OCI-LY7 (cell line): ENCODE measurements around the gene DCC. TPM values are rescaled to one million over a fixed set of nuclear protein-coding genes. Genes with fewer than 3 reads are reported as not detected.

Source experiments
- BruUV-seq: library from RNA; stranded (reverse); fragments of 400-500 nt; replicated peaks from 2 replicates; lab custom pipeline; 2021; lab: Mats Ljungman, UMichigan
- CTCF ChIA-PET: fragments of 300-600 bp; sonication (Branson Sonifier 250); formaldehyde crosslinking; loops from one replicate; lab custom pipeline; 2022; ENCODE audit warnings: antibody characterized with exemption; ENCODE audit not compliant: unreplicated experiment; lab: Charles Lee
- POLR2A ChIA-PET: fragments of 300-600 bp; sonication (Branson Sonifier 250); formaldehyde crosslinking; loops from one replicate; lab custom pipeline; 2022; ENCODE audit warnings: antibody characterized with exemption; lab: Charles Lee
- DNase-seq: peaks from one replicate; pipeline ENCODE4 v3.0.0-alpha.2; 2015; ENCODE audit warnings: low spot score
- H2AFZ ChIP-seq: fragments of 200-600 bp; sonication (generic), shearing (Covaris generic); 2 replicates; pipeline ENCODE4 v1.6.1; 2014; ENCODE audit warnings: mild to moderate bottlenecking, antibody characterized with exemption, low read length, moderate library complexity
- H3K27ac ChIP-seq: fragments of 200-600 bp; sonication (generic); 2 replicates; pipeline ENCODE4 v1.5.1; 2014; ENCODE audit warnings: mixed run types, low read depth, mild to moderate bottlenecking, moderate library complexity, low read length, inconsistent platforms; ENCODE audit not compliant: poor library complexity, severe bottlenecking
- H3K36me3 ChIP-seq: fragments of 200-600 bp; sonication (generic); 2 replicates; pipeline ENCODE4 v1.6.1; 2014; ENCODE audit warnings: mild to moderate bottlenecking, antibody characterized with exemption, low read length, moderate library complexity, mixed read lengths; ENCODE audit not compliant: insufficient read depth
- H3K4me1 ChIP-seq: fragments of 200-600 bp; sonication (generic); 2 replicates; pipeline ENCODE4 v1.5.1; 2014; ENCODE audit warnings: mild to moderate bottlenecking, low read length; ENCODE audit not compliant: insufficient read depth, poor library complexity, severe bottlenecking
- H3K4me2 ChIP-seq: fragments of 200-600 bp; sonication (generic); 2 replicates; pipeline ENCODE4 v1.6.1; 2014; ENCODE audit warnings: mild to moderate bottlenecking, low read length
- H3K4me3 ChIP-seq: fragments of 200-600 bp; sonication (generic); 2 replicates; pipeline ENCODE4 v1.5.1; 2014; ENCODE audit warnings: mild to moderate bottlenecking, low read depth, low read length; ENCODE audit not compliant: poor library complexity, severe bottlenecking
- H3K79me2 ChIP-seq: fragments of 200-600 bp; sonication (generic); 2 replicates; pipeline ENCODE4 v1.6.1; 2016; ENCODE audit warnings: low read depth, mild to moderate bottlenecking, low read length, moderate library complexity, mixed read lengths; ENCODE audit not compliant: insufficient read depth
- H3K9me2 ChIP-seq: fragments of 200-600 bp; sonication (generic); 2 replicates; pipeline ENCODE4 v1.6.1; 2016; ENCODE audit warnings: mild to moderate bottlenecking, low read length, mixed read lengths; ENCODE audit not compliant: insufficient read depth
- H3K9me3 ChIP-seq: fragments of 200-600 bp; sonication (generic); 2 replicates; pipeline ENCODE4 v1.6.1; 2014; ENCODE audit warnings: mild to moderate bottlenecking, mixed run types, low read length, mixed read lengths
- H4K20me1 ChIP-seq: fragments of 200-600 bp; sonication (generic); 2 replicates; pipeline ENCODE4 v1.6.1; 2014; ENCODE audit warnings: mild to moderate bottlenecking, antibody characterized with exemption, low read length, moderate library complexity, mixed read lengths; ENCODE audit not compliant: insufficient read depth
- EZH2phosphoT487 ChIP-seq: fragments of 200-600 bp; sonication (generic); IDR thresholded peaks from 2 replicates; pipeline ENCODE4 v1.6.1; 2018; ENCODE audit warnings: low read depth, borderline replicate concordance, mild to moderate bottlenecking, mixed run types, antibody characterized with exemption, low read length, moderate library complexity, mixed read lengths
- intact Hi-C: fragments of 100-400 bp; cut with micrococcal nuclease; formaldehyde crosslinking; loops from one replicate; pipeline ENCODE4 v1.10.0; 2022; ENCODE audit not compliant: unreplicated experiment
- total RNA-seq, 2 experiments: library from RNA; depleted of rRNA in 1 of 2; stranded (reverse); fragments of >200 nt in 1 of 2; shearing (Covaris generic) in 1 of 2; gene quantifications; 2 replicates each; pipeline ENCODE4 v1.2.3, GENCODE V29; 2014 to 2022
- TF ChIP-seq, protein P1 (sequence below): fragments of 200-600 bp; sonication (generic); conservative IDR thresholded peaks from 2 replicates; pipeline ENCODE4 v1.5.1; 2014; ENCODE audit warnings: mild to moderate bottlenecking, antibody characterized with exemption, low read length, moderate library complexity, mixed read lengths

Gene DCC
- total RNA-seq, 2 experiments from 2014 or later = not detected

GRCh38 chr18:52537261-52537660 is 197.3 kb downstream of the DCC start:
- Histone ChIP-seq H3K27ac (no peak overlapping the region), H3K4me3 (no peak overlapping the region), H2AFZ (no peak overlapping the region), H3K36me3 (no peaks in the 10 kb centered on the region), H4K20me1 (no peaks in the 10 kb centered on the region), H3K9me2 (no peaks in the 10 kb centered on the region), H3K9me3 (no peaks in the 10 kb centered on the region), H3K4me1 (no peaks in the 10 kb centered on the region), H3K4me2 (no peak overlapping the region), H3K79me2 (no peaks in the 10 kb centered on the region)
- ChIA-PET POLR2A (no interaction called here), CTCF (no interaction called here)
- no peak for TF ChIP-seq EZH2phosphoT487
- TF ChIP-seq, protein P1, sequence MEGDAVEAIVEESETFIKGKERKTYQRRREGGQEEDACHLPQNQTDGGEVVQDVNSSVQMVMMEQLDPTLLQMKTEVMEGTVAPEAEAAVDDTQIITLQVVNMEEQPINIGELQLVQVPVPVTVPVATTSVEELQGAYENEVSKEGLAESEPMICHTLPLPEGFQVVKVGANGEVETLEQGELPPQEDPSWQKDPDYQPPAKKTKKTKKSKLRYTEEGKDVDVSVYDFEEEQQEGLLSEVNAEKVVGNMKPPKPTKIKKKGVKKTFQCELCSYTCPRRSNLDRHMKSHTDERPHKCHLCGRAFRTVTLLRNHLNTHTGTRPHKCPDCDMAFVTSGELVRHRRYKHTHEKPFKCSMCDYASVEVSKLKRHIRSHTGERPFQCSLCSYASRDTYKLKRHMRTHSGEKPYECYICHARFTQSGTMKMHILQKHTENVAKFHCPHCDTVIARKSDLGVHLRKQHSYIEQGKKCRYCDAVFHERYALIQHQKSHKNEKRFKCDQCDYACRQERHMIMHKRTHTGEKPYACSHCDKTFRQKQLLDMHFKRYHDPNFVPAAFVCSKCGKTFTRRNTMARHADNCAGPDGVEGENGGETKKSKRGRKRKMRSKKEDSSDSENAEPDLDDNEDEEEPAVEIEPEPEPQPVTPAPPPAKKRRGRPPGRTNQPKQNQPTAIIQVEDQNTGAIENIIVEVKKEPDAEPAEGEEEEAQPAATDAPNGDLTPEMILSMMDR = no peak
- DNase-seq = no peak
- BruUV-seq = no TSS peak
- intact Hi-C loops = no loop called here

DNA sequence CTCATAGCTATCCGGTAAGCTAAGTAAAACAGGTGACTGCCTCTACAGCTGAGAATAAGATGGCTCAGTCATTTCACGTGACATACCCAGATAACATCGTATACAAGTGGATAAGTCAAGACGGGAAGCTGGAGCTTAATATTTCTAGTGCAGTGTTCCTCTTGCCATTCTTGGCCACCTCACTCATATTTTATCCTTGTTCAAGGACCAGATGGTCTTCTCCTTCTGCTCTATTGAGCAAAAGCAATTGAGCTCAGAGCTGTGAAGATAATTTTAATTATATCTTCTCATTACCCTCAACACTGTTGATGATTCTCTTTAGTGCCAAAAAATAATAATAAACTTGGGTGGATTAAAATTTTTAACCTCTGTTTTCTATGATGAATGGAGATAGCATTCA is 201.1 kb downstream of the DCC start:
- Histone ChIP-seq H3K9me2 (no peaks in the 10 kb centered on the region), H3K4me1 (no peaks in the 10 kb centered on the region), H3K4me2 (no peak overlapping the region), H3K36me3 (no peaks in the 10 kb centered on the region), H3K27ac (no peak overlapping the region), H3K4me3 (no peak overlapping the region), H4K20me1 (no peaks in the 10 kb centered on the region), H3K9me3 (no peaks in the 10 kb centered on the region), H2AFZ (no peak overlapping the region), H3K79me2 (no peaks in the 10 kb centered on the region)
- DNase-seq = no peak
- BruUV-seq = no TSS peak
- TF ChIP-seq EZH2phosphoT487 = no peak
- TF ChIP-seq, protein P1 = no peak
- ChIA-PET CTCF (no interaction called here), POLR2A (interaction anchor here (0.6 kb wide), 1 partner anchor 27 kb away, joined by 3 read pairs; no protein-coding TSS in a partner anchor)
- intact Hi-C loops = no loop called here

- H3K4me1 ChIP-seq = no peaks in the 10 kb centered on the region
Observed at GRCh38 chr18:52544086-52544485, 204.1 kb downstream of the DCC start.

More at GRCh38 chr18:52544086-52544485, 204.1 kb downstream of the DCC start:
- no peak for DNase-seq
- Histone ChIP-seq H3K4me2 (no peak overlapping the region), H3K79me2 (no peaks in the 10 kb centered on the region), H2AFZ (no peak overlapping the region), H3K9me3 (no peaks in the 10 kb centered on the region), H3K9me2 (no peaks in the 10 kb centered on the region), H3K36me3 (no peaks in the 10 kb centered on the region), H3K4me3 (no peak overlapping the region), H4K20me1 (no peaks in the 10 kb centered on the region), H3K27ac (no peak overlapping the region)
- ChIA-PET CTCF (no interaction called here), POLR2A (no interaction called here)
- intact Hi-C loops = no loop called here
- TF ChIP-seq EZH2phosphoT487 = no peak
- TF ChIP-seq, protein P1 = no peak
- BruUV-seq = no TSS peak
